Ovary (tissue), 9 donors: ENCODE results near the gene OR2J1. TPM values are rescaled to one million over a fixed set of nuclear protein-coding genes. Genes with fewer than 3 reads are reported as not detected.

Experiments
- DNase-seq, 5 donors: peaks; one replicate each; pipeline ENCODE4 v3.0.0-alpha.2; 2019 to 2020
- H3K27ac ChIP-seq, 2 donors: fragments of 200-600 bp; one replicate each; pipeline versions ENCODE4 v1.5.1 to v1.8.0; 2019 to 2022
- H3K27me3 ChIP-seq: fragments of 200-600 bp; one replicate; pipeline ENCODE4 v1.8.0; 2022
- H3K36me3 ChIP-seq: fragments of 200-600 bp; sonication (generic); one replicate; pipeline ENCODE4 v1.5.1; 2019
- H3K4me1 ChIP-seq: one replicate; pipeline ENCODE4 v1.8.1; 2013; ENCODE audit warnings: mild to moderate bottlenecking, moderate library complexity; ENCODE audit not compliant: insufficient read depth
- H3K4me3 ChIP-seq: fragments of 200-600 bp; sonication (generic); one replicate; pipeline ENCODE4 v1.5.1; 2017
- H3K9me3 ChIP-seq, 2 donors: fragments of 200-600 bp in 1 of 2; sonication (generic) in 1 of 2; one replicate each; pipeline versions ENCODE4 v1.5.1 to v1.8.1; 2013 to 2019; ENCODE audit warnings: mild to moderate bottlenecking in 1 of 2, moderate library complexity in 1 of 2
- EP300 ChIP-seq: sonication (generic); formaldehyde crosslinking; IDR thresholded peaks from one replicate; pipeline ENCODE4 v1.6.1; 2017; ENCODE audit warnings: antibody characterized with exemption
- POLR2A ChIP-seq: fragments of 450-650 bp; IDR thresholded peaks from one replicate; pipeline ENCODE4 v1.6.1; 2017; ENCODE audit warnings: antibody characterized with exemption, mild to moderate bottlenecking, moderate library complexity
- WGBS, 3 donors: extraction: QIAGEN DNeasy Blood & Tissue Kit in 1 of 3; methylation state at CpG; one replicate each; pipeline versions ENCODE4 v1.1.5 to v1.1.7; 2013 to 2017; 5-methylcytosine and 5-hydroxymethylcytosine counted together
- intact Hi-C, 4 donors: fragments of 100-400 bp; cut with DNase I; formaldehyde crosslinking; loops; one replicate each; pipeline versions ENCODE4 v1.11.0 to v1.15.1; 2022 to 2023
- polyA plus RNA-seq, 2 donors: library from polyadenylated mRNA; stranded (reverse); fragments of 200-250 nt in 1 of 2; fragments of 350-450 nt in 1 of 2; fragmentation: Illumina TruSeq in 1 of 2; extraction: RNeasy Lipid Tissue Mini Kit (QIAGEN cat#74804) in 1 of 2; gene quantifications; one replicate each; pipeline ENCODE4 v1.2.3, GENCODE V29; 2013 to 2014
- total RNA-seq, 7 donors: library from RNA; depleted of rRNA in 2 of 7; stranded (reverse); fragments of >200 nt in 2 of 7; fragmentation: NEBNext Ultra II Directional in 3 of 7; extraction: Animal tissue kit (Norgen Biotek cat#: 25700) in 3 of 7; gene quantifications; one replicate each; pipeline versions ENCODE4 v1.1.0 to v1.2.4, GENCODE V29; 2016 to 2023
- TF ChIP-seq, protein P1 (sequence below), 3 donors: fragments of 450-650 bp in 2 of 3; fragments of 200-600 bp in 1 of 3; IDR thresholded peaks; one replicate each; pipeline versions ENCODE4 v1.5.1 to v1.8.0; 2016 to 2022; ENCODE audit warnings: antibody characterized with exemption in 3 of 3, mild to moderate bottlenecking in 1 of 3
- donor health status: DM: no; HTN: no; CAD: no; lungs with moderate emphysema.
- donor health status: DM: no; HTN: no; CAD: no.
- donor health status: Bipolar disorder and iron deficiency.
- donor health status: DM: yes; HTN: yes; CAD: no.
- donor health status: DM: no; HTN: no; CAD: no.
- donor health status: DM: yes; HTN: yes; CAD: no.

Gene OR2J1
- total and polyA plus RNA-seq, 9 donors = not detected

DNA sequence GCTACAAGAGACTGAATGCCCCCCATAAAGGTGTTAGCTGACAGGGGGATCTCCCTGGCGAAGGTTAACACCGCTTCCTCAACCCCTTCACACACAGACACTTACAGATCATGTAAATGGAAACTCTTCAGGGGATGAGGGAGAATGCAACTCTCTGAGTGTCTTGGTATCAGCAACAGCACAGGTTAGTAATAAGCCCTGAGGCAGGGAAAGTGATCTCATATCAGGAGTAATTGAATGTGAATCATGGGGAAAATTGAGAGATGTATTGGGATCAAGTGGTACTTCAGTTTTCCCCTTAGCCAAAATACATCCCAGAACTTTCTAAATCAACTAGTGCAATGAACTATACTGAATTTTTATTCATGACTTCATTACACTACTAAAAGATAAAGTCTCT is 32.4 kb downstream of the OR2J1 start:
- Histone ChIP-seq H3K27ac (no peak overlapping the region), H3K27me3 (no peaks in the 10 kb centered on the region), H3K36me3 (no peaks in the 10 kb centered on the region), H3K4me1 (no peaks in the 10 kb centered on the region), H3K4me3 (no peak overlapping the region), H3K9me3 (no peaks in the 10 kb centered on the region)
- no peak for TF ChIP-seq POLR2A
- intact Hi-C loops = no loop called here
- no peak for DNase-seq
- WGBS, 3 donors = 69 to 81% (median 76%) methylated on average over 2 of the region's 2 CpGs

DNA sequence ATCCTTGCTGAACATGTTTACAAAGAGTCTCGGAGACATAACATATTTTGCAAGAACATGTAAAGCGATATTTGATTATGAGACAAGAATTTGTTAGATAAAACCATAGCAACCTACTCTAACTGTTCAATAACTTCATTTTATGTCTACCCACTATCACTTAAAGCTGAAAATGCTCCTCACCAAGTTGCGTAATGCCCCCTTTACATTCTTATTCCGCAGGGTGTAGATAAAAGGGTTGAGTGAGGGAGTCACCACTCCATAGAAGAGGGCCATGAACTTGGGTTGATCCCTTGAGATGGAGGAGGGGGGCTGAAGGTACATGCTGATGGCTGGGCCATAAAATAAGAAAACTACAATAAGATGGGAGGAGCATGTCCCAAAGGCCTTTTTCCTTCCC is 38.4 kb downstream of the OR2J1 start:
- no peaks in the 10 kb centered on the region for H3K4me1 ChIP-seq
- H3K27ac ChIP-seq = no peak overlapping the region
- no peaks in the 10 kb centered on the region for H3K36me3 ChIP-seq
- no peaks in the 10 kb centered on the region for H3K9me3 ChIP-seq
- TF ChIP-seq EP300 (no peak), POLR2A (no peak)
- TF ChIP-seq, protein P1, sequence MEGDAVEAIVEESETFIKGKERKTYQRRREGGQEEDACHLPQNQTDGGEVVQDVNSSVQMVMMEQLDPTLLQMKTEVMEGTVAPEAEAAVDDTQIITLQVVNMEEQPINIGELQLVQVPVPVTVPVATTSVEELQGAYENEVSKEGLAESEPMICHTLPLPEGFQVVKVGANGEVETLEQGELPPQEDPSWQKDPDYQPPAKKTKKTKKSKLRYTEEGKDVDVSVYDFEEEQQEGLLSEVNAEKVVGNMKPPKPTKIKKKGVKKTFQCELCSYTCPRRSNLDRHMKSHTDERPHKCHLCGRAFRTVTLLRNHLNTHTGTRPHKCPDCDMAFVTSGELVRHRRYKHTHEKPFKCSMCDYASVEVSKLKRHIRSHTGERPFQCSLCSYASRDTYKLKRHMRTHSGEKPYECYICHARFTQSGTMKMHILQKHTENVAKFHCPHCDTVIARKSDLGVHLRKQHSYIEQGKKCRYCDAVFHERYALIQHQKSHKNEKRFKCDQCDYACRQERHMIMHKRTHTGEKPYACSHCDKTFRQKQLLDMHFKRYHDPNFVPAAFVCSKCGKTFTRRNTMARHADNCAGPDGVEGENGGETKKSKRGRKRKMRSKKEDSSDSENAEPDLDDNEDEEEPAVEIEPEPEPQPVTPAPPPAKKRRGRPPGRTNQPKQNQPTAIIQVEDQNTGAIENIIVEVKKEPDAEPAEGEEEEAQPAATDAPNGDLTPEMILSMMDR (IDR thresholded peaks at IDR 0.05) = no peak
- intact Hi-C loops = no loop called here
- WGBS, 3 donors = 73 to 79% (median 74%) methylated on average over 4 of the region's 4 CpGs
- H3K4me3 ChIP-seq = no peak overlapping the region
- H3K27me3 ChIP-seq = no peaks in the 10 kb centered on the region
- DNase-seq = no peak

DNA sequence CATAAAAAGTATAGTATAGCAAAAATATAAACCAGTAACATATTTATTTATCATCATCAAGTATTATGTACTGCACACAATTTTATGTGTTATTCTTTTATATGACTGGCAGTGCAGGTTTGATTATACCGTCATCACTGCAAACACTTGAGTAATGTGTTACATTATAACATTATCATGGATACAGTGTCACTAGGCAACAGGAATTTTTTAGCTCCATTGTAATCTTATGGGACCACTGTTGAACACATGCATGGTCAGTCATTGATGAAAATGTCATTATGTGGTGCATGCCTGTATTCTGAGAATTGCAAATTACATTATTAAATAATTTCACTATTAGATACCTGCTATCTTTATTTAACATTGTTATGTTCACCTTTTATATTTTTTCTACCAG is 42.3 kb downstream of the OR2J1 start:
- TF ChIP-seq POLR2A (no peak), EP300 (no peak)
- TF ChIP-seq, protein P1 (IDR thresholded peaks at IDR 0.05) = no peak
- intact Hi-C loops = loop anchor here in 1 of 4 donors (5.0 kb wide), 1 partner anchor 94 kb away; the partner anchor contains the start of gene OR2W1
- H3K4me1 ChIP-seq = no peaks in the 10 kb centered on the region
- no peaks in the 10 kb centered on the region for H3K27me3 ChIP-seq
- no peak for DNase-seq
- H3K4me3 ChIP-seq = no peak overlapping the region
- no peaks in the 10 kb centered on the region for H3K36me3 ChIP-seq
- no peak overlapping the region for H3K27ac ChIP-seq
- 89 to 94% (median 93%) methylated on average over 1 of the region's 1 CpG for WGBS, 3 donors
- H3K9me3 ChIP-seq = peaks cover 0 to 2% of the 10 kb centered on the region in 2 donors

DNA sequence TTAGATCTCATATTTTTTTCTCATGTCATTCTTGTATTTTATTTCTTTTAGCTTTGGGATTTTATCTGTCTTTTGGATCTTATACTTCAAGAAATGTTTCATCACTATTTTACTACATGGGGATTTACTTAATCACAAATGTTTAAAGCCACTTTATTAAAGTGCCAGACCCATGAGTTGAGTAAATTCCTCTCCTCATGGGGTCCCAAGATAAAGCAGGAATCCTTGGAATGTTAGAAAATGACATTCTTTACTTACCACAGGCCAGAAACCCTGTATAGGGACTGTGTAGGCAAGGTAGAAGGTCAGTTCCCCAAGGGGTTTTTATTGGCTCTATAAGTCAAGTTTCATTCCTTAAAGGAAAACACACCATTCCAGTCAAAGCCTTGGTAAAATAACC is 43.0 kb downstream of the OR2J1 start:
- Histone ChIP-seq H3K27ac (no peak overlapping the region), H3K4me3 (no peak overlapping the region), H3K4me1 (no peaks in the 10 kb centered on the region), H3K9me3 (peaks cover 0 to 2% of the 10 kb centered on the region in 2 donors), H3K36me3 (no peaks in the 10 kb centered on the region), H3K27me3 (no peaks in the 10 kb centered on the region)
- intact Hi-C loops = loop anchor here in 1 of 4 donors (5.0 kb wide), 1 partner anchor 95 kb away; the partner anchor contains the start of gene OR2W1
- no peak for DNase-seq
- TF ChIP-seq EP300 (no peak), POLR2A (no peak)
- TF ChIP-seq, protein P1 (IDR thresholded peaks at IDR 0.05) = no peak

DNA sequence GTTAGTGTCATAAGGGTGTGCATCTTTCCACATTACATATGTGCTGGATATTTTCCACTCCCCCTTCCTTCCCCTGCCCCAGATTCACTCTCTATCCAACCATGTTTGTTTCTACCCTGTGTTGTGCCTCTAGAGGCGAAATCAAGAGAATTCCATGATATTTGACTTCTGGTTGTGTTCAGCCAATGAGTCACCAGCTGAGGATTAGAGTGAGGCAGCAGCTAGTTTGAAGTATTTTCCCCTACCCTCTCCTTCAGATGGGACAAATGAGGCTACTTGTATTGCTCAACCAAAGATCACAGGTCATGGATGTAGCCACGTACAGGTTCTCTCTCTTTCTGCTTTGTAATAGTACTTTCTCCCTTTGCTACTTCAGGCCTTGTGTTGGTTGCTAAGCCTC is 46.9 kb downstream of the OR2J1 start:
- no peaks in the 10 kb centered on the region for H3K27me3 ChIP-seq
- H3K4me3 ChIP-seq = no peak overlapping the region
- H3K36me3 ChIP-seq = no peaks in the 10 kb centered on the region
- no peak for DNase-seq
- no peak overlapping the region for H3K27ac ChIP-seq
- intact Hi-C loops = no loop called here
- H3K4me1 ChIP-seq = no peaks in the 10 kb centered on the region
- TF ChIP-seq POLR2A (no peak), EP300 (no peak)
- TF ChIP-seq, protein P1 (IDR thresholded peaks at IDR 0.05) = no peak
- peaks cover 0 to 2% of the 10 kb centered on the region in 2 donors for H3K9me3 ChIP-seq
- WGBS, 3 donors = 46 to 55% (median 51%) methylated on average over 2 of the region's 2 CpGs
